GM12878 (cell line): ENCODE data around the gene APOBEC2. TPM values are rescaled to one million over a fixed set of nuclear protein-coding genes. Genes with fewer than 3 reads are reported as not detected.

Source experiments
- ATAC-seq: fragments of 200-7000 bp; cut with Tn5 transposase; 3 replicates; pipeline ENCODE4 v1.9.1; 2020; ENCODE audit warnings: mild to moderate bottlenecking, moderate library complexity
- BruUV-seq: library from RNA; stranded (reverse); fragments of 400-500 nt; replicated peaks from 2 replicates; lab custom pipeline; 2021; lab: Mats Ljungman, UMichigan
- CTCF ChIA-PET: fragments of 300-600 bp; sonication (Branson Sonifier 250); formaldehyde crosslinking; extraction: SDS; loops from one replicate; lab custom pipeline; 2021; ENCODE audit warnings: inconsistent platforms; lab: Yijun Ruan, JAX
- POLR2A ChIA-PET: fragments of 350-600 bp; formaldehyde crosslinking; extraction: SDS; loops from one replicate; lab custom pipeline; 2021; ENCODE audit warnings: inconsistent platforms; lab: Charles Lee
- RAD21 ChIA-PET: fragments of 300-600 bp; sonication (Branson Sonifier 250); formaldehyde crosslinking; loops from one replicate; lab custom pipeline; 2023; ENCODE audit warnings: antibody characterized with exemption; ENCODE audit not compliant: unreplicated experiment; lab: Charles Lee
- SMC1A ChIA-PET: fragments of 300-600 bp; sonication (Branson Sonifier 250); formaldehyde crosslinking; loops from one replicate; lab custom pipeline; 2023; ENCODE audit not compliant: unreplicated experiment, uncharacterized antibody; lab: Charles Lee
- DNase-seq: peaks from one replicate; pipeline ENCODE4 v3.0.0-alpha.2; 2011; ENCODE audit warnings: low read depth, low spot score
- FAIRE-seq: peaks from 3 replicates; lab custom pipeline; 2011; peaks lifted over from hg19 to GRCh38; lab: Jason Lieb, UNC
- H2AFZ ChIP-seq: 2 replicates; pipeline ENCODE4 v1.6.0; 2011; ENCODE audit warnings: low read depth, low read length, control low read depth; ENCODE audit not compliant: control insufficient read depth
- H3K27ac ChIP-seq: 2 replicates; pipeline ENCODE4 v1.5.1; 2011; ENCODE audit warnings: control low read depth; ENCODE audit not compliant: control insufficient read depth, insufficient read depth
- H3K27me3 ChIP-seq, 2 experiments: replicated peaks in 1 of 2; 2 replicates each; pipeline versions ENCODE4 v1.6.0 to v1.6.1; 2011; ENCODE audit warnings: low read length in 1 of 2; ENCODE audit not compliant: control insufficient read depth in 2 of 2, insufficient read depth in 2 of 2
- H3K36me3 ChIP-seq, 2 experiments: 2 replicates each; pipeline ENCODE4 v1.5.1; 2011; ENCODE audit warnings: low read length in 1 of 2; ENCODE audit not compliant: control insufficient read depth in 2 of 2, insufficient read depth in 2 of 2
- H3K4me1 ChIP-seq: 2 replicates; pipeline ENCODE4 v1.6.1; 2011; ENCODE audit warnings: mild to moderate bottlenecking, low read length, moderate library complexity, mixed read lengths; ENCODE audit not compliant: control insufficient read depth, insufficient read depth
- H3K4me2 ChIP-seq: 2 replicates; pipeline ENCODE4 v1.6.0; 2011; ENCODE audit warnings: control low read depth; ENCODE audit not compliant: control insufficient read depth, insufficient read depth
- H3K4me3 ChIP-seq: fragments of 200-600 bp; sonication (generic); 2 replicates; pipeline ENCODE4 v1.5.1; 2016
- H3K79me2 ChIP-seq: 2 replicates; pipeline ENCODE4 v1.6.0; 2011; ENCODE audit warnings: low read length; ENCODE audit not compliant: control insufficient read depth, insufficient read depth
- H3K9ac ChIP-seq: 2 replicates; pipeline ENCODE4 v1.8.0; 2011; ENCODE audit warnings: low read length, control low read depth, mixed read lengths; ENCODE audit not compliant: control insufficient read depth, insufficient read depth
- H3K9me3 ChIP-seq: replicated peaks from 3 replicates; pipeline ENCODE4 v1.5.1; 2011; ENCODE audit warnings: mild to moderate bottlenecking, low read length; ENCODE audit not compliant: control insufficient read depth, insufficient read depth
- H4K20me1 ChIP-seq: 2 replicates; pipeline ENCODE4 v1.6.0; 2011; ENCODE audit not compliant: control insufficient read depth, insufficient read depth
- BMI1 ChIP-seq: fragments of 450-650 bp; IDR thresholded peaks from 2 replicates; pipeline ENCODE4 v1.6.1; 2016; ENCODE audit warnings: mild to moderate bottlenecking, moderate library complexity, borderline replicate concordance
- ESRRA ChIP-seq: IDR thresholded peaks from 2 replicates; pipeline ENCODE4 v1.6.1; 2012; ENCODE audit warnings: mild to moderate bottlenecking, low read length, improper control_type of control experiment
- ETV6 ChIP-seq, 2 experiments: fragments of 450-650 bp in 1 of 2; IDR thresholded peaks in 1 of 2; conservative IDR thresholded peaks in 1 of 2; 2 replicates each; pipeline ENCODE4 v1.6.1; 2014; ENCODE audit warnings: antibody characterized with exemption in 1 of 2, borderline replicate concordance in 1 of 2, low read depth in 1 of 2, mild to moderate bottlenecking in 1 of 2, moderate library complexity in 1 of 2
- HSF1 ChIP-seq: fragments of 150-350 bp; IDR thresholded peaks from 2 replicates; pipeline ENCODE4 v1.6.1; 2014; ENCODE audit warnings: mild to moderate bottlenecking, low read depth, low read length
- IKZF2 ChIP-seq, 2 experiments: fragments of 450-650 bp; IDR thresholded peaks; 2 replicates each; pipeline ENCODE4 v1.6.1; 2017; ENCODE audit warnings: mild to moderate bottlenecking in 2 of 2, moderate library complexity in 2 of 2
- KDM1A ChIP-seq: fragments of 200-600 bp; sonication (generic); IDR thresholded peaks from 2 replicates; pipeline ENCODE4 v1.6.1; 2016; ENCODE audit warnings: borderline replicate concordance
- POLR2AphosphoS2 ChIP-seq: IDR thresholded peaks from 2 replicates; pipeline ENCODE4 v1.6.1; 2011; ENCODE audit warnings: low read depth, mild to moderate bottlenecking, low read length, improper control_type of control experiment, moderate library complexity
- RAD21 ChIP-seq: IDR thresholded peaks from 2 replicates; pipeline ENCODE4 v1.6.1; 2011; ENCODE audit warnings: mild to moderate bottlenecking, low read depth, low read length, moderate library complexity; ENCODE audit not compliant: insufficient read depth
- ZBED1 ChIP-seq: IDR thresholded peaks from 2 replicates; pipeline ENCODE4 v1.6.1; 2016; ENCODE audit warnings: borderline replicate concordance
- ZBTB33 ChIP-seq: fragments of 450-650 bp; IDR thresholded peaks from 2 replicates; pipeline ENCODE4 v1.6.1; 2017; ENCODE audit warnings: mild to moderate bottlenecking
- ZNF622 ChIP-seq: fragments of 450-650 bp; IDR thresholded peaks from 2 replicates; pipeline ENCODE4 v1.6.1; 2017; ENCODE audit warnings: mild to moderate bottlenecking, inconsistent platforms
- WGBS: methylation state at CpG from one replicate; pipeline ENCODE4 v1.1.6; 2016; ENCODE audit warnings: low lambda C conversion rate; ENCODE audit not compliant: insufficient replicate concordance, insufficient coverage; ENCODE audit errors: missing lambda C conversion rate; 5-methylcytosine and 5-hydroxymethylcytosine counted together
- in situ Hi-C: fragments of 300-500 bp; cut with MboI; formaldehyde crosslinking; loops from 9 replicates; pipeline ENCODE4 v1.14.3; 2018; ENCODE audit warnings: mixed read lengths
- intact Hi-C: fragments of 100-400 bp; cut with micrococcal nuclease; formaldehyde crosslinking; loops from one replicate; pipeline ENCODE4 v1.14.2; 2022; ENCODE audit not compliant: unreplicated experiment
- polyA plus RNA-seq, 11 experiments: library from polyadenylated mRNA; depleted of rRNA in 4 of 11; unstranded in 6 of 11; stranded (reverse) in 5 of 11; fragments of >200 nt; fragmentation: Nextera tagmentation in 4 of 11; fragmentation: Illumina TruSeq in 1 of 11; extraction: Ambion mirVana in 4 of 11; extraction: Trizol in 1 of 11; gene quantifications; 1 replicate in 1 of 11; 2 replicates in 10 of 11; pipeline versions ENCODE4 v1.2.1 to v1.2.3, GENCODE V29; 2011 to 2016; ENCODE audit warnings: inconsistent platforms in 2 of 11, missing spikeins in 2 of 11, low read depth in 1 of 11
- total RNA-seq, 4 experiments: library from RNA; depleted of rRNA in 3 of 4; stranded (reverse); fragments of >200 nt in 3 of 4; fragmentation: Illumina TruSeq in 1 of 4; extraction: Trizol in 1 of 4; gene quantifications; 2 replicates each; pipeline versions ENCODE4 v1.2.1 to v1.2.3, GENCODE V29; 2013 to 2021
- TF ChIP-seq, protein P1 (sequence below): fragments of 450-650 bp; conservative IDR thresholded peaks from 2 replicates; pipeline ENCODE4 v1.6.1; 2017; ENCODE audit warnings: mild to moderate bottlenecking, moderate library complexity

Gene APOBEC2
- total and polyA plus RNA-seq, 10 of the 15 experiments (the other 5 are each of a cell fraction or from before 2014, with no cell fraction given) = 0.11 to 1.4 (median 0.87) TPM; not detected in 6

DNA sequence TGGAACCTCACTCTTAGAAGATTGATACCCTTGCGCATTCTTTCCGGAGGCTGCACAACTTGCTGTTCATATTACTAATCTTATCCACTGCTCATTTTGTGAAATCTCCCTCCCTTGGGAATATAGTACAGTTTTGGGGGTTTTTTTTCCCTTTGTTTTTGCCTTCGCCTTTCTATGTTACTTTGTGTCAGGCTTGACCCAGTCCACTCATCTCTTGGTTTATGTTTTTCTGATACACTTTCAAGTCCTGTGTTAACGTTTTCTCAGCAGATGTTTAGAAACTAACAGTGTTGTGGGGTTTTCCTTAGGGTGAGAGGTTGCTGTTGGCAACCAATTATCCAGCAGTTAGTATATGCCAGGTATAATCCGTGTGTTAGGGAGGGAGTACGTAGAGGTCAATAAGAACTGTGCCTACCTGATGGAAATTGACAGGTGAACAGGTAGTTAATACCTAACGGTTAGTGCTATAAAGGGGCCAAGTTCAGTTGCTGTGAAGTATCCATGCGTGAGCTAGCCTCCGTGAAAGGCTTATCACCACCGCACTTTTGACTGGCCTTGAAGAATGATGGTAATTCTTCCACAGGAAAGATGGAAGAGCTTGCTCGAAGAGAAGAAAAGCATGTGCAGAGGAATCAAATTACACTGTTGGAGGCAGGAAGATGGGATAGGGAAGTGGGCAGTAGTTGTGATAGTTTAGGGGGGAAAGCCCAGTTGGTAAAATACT, 21.1 kb downstream of the APOBEC2 start (continued):
- no peak for TF ChIP-seq ZNF622

DNA sequence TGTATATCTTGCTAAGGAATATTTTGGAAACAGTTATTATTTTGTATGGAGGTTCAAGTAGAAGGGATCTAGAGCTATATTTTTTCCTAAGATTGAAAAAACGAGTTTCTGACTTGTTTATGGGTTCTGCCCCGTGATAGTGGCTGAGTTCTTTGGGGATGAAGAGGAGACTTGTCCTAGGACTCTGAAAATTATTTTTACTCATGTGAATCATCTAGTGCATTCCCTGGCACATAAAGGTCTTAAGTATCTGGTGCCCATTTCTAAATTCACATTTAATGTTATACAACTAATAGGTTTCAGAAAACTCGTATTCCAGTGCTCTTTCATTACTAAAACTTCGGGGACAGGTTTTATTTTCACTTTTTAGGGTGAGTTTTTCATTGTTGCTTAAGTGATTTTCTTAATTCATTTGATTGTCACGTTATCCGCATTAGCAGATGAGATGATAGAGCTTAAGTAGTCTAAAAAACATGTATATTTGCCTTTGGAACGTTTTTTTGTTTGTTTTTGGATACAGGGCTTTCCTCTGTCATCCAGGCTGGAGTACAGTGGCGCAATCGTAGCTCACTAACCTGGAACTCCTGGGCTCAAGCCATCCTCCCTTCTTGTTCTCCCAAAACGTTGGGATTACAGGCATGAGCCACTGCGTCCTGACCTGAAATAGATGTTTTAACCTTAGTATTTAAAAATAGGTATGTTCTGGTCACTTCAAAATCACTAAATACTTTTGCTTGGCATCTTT, 21.9 kb downstream of the APOBEC2 start:
- H3K4me1 ChIP-seq = peaks cover 7% of the 10 kb centered on the region; the same call in 1 of the 2 replicates
- peak overlapping the region; percentile 78 for H3K4me2 ChIP-seq
- no peaks in the 10 kb centered on the region for H4K20me1 ChIP-seq
- intact Hi-C loops = loop anchor here (5.0 to 10.0 kb wide), 2 partner anchors 242 to 660 kb away; partner anchors contain the start of gene TFEB
- H3K36me3 ChIP-seq = peaks cover 0 to 7% of the 10 kb centered on the region in 2 experiments; a peak in 1 of 4 replicates
- DNase-seq (no peak), ATAC-seq (no peak), FAIRE-seq (no peak)
- in situ Hi-C loops = no loop called here
- ChIA-PET POLR2A (interaction anchor here (0.6 to 1.8 kb wide), 10 partner anchors 9 to 1858 kb away, joined by 3 to 6 read pairs (median 4); no protein-coding TSS in a partner anchor), RAD21 (interaction anchor here (1.1 to 3.4 kb wide), 5 partner anchors 47 to 259 kb away, joined by 3 to 14 read pairs (median 4); no protein-coding TSS in a partner anchor), SMC1A (interaction anchor here (0.6 to 2.9 kb wide), 11 partner anchors 9 to 259 kb away, joined by 3 to 15 read pairs (median 4); no protein-coding TSS in a partner anchor), CTCF (interaction anchor here (0.6 to 2.9 kb wide), 12 partner anchors 8 to 263 kb away, joined by 3 to 14 read pairs (median 4); no protein-coding TSS in a partner anchor)
- no TSS peak for BruUV-seq
- peak overlapping the region; percentile 88 for H3K4me3 ChIP-seq
- H3K9me3 ChIP-seq = no peaks in the 10 kb centered on the region
- WGBS = 47% methylated on average over 11 of the region's 11 CpGs
- peak overlapping the region; percentile 99 for H3K27ac ChIP-seq
- H2AFZ ChIP-seq = no peak overlapping the region
- H3K9ac ChIP-seq = peak overlapping the region; percentile 94
- no peaks in the 10 kb centered on the region for H3K27me3 ChIP-seq
- H3K79me2 ChIP-seq = peaks cover 74% of the 10 kb centered on the region
- TF ChIP-seq, protein P1, sequence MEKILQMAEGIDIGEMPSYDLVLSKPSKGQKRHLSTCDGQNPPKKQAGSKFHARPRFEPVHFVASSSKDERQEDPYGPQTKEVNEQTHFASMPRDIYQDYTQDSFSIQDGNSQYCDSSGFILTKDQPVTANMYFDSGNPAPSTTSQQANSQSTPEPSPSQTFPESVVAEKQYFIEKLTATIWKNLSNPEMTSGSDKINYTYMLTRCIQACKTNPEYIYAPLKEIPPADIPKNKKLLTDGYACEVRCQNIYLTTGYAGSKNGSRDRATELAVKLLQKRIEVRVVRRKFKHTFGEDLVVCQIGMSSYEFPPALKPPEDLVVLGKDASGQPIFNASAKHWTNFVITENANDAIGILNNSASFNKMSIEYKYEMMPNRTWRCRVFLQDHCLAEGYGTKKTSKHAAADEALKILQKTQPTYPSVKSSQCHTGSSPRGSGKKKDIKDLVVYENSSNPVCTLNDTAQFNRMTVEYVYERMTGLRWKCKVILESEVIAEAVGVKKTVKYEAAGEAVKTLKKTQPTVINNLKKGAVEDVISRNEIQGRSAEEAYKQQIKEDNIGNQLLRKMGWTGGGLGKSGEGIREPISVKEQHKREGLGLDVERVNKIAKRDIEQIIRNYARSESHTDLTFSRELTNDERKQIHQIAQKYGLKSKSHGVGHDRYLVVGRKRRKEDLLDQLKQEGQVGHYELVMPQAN = no peak
- TF ChIP-seq BMI1 (no peak), ETV6 (conservative IDR thresholded peaks at IDR 0.05 in 1 of 2, IDR thresholded peaks at IDR 0.05 in 1 of 2; ENCODE audit: borderline replicate concordance in 1 of 2, low read depth in 1 of 2) (no peak), ZBED1 (no peak), ZBTB33 (no peak), RAD21 (no peak), ESRRA (no peak), POLR2AphosphoS2 (no peak), HSF1 (no peak), IKZF2 (IDR thresholded peaks at IDR 0.05) (no peak), KDM1A (no peak)
